Hepatocyte (in vitro differentiated cells): ENCODE results near the gene PRAC1.

ENCODE experiments used
- EZH2 ChIP-seq: fragments of 200-600 bp; sonication (generic); IDR thresholded peaks from 2 replicates; pipeline ENCODE4 v1.6.1; 2016; ENCODE audit warnings: antibody characterized with exemption, mild to moderate bottlenecking, borderline replicate concordance
- EZH2phosphoT487 ChIP-seq: fragments of 200-600 bp; sonication (generic); IDR thresholded peaks from one replicate; pipeline ENCODE4 v1.6.1; 2018; ENCODE audit warnings: antibody characterized with exemption, mild to moderate bottlenecking, low read depth, moderate library complexity; ENCODE audit not compliant: unreplicated experiment, severe bottlenecking
- TF ChIP-seq, protein P1 (sequence below): fragments of 200-600 bp; sonication (generic); IDR thresholded peaks from 2 replicates; pipeline ENCODE4 v1.5.1; 2016; ENCODE audit warnings: antibody characterized with exemption, mild to moderate bottlenecking; ENCODE audit not compliant: poor library complexity

DNA sequence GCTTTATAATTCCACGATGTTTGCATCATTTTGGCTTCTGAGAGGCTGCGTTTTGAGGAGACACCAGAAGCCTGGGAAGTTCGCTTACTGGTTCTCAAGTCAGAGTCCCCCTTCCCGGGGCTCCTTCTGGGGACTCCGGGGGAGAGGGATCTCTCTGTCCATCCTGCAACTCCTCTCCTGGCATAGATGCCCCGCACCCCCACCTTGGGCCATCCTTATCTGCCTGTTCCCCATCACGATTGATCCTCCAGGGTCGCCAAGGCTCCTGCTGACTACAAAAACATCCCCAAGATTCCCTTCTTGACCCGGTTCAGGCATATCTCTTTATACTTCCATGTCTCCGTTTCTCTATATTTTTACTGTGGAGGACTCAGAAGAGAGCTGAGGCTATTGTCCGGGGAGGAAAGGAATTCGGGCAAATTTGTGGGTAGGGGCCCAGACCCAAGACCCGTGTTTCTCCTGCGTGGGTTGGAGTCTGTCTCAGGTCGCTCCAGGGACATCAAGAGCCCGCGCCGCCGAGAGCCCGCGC is 24.7 kb upstream of the PRAC1 start:
- TF ChIP-seq, protein P1, sequence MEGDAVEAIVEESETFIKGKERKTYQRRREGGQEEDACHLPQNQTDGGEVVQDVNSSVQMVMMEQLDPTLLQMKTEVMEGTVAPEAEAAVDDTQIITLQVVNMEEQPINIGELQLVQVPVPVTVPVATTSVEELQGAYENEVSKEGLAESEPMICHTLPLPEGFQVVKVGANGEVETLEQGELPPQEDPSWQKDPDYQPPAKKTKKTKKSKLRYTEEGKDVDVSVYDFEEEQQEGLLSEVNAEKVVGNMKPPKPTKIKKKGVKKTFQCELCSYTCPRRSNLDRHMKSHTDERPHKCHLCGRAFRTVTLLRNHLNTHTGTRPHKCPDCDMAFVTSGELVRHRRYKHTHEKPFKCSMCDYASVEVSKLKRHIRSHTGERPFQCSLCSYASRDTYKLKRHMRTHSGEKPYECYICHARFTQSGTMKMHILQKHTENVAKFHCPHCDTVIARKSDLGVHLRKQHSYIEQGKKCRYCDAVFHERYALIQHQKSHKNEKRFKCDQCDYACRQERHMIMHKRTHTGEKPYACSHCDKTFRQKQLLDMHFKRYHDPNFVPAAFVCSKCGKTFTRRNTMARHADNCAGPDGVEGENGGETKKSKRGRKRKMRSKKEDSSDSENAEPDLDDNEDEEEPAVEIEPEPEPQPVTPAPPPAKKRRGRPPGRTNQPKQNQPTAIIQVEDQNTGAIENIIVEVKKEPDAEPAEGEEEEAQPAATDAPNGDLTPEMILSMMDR = no peak
- no peak for TF ChIP-seq EZH2
- TF ChIP-seq EZH2phosphoT487 = peak; percentile 39
